ENCODE results near the gene AKT3.
A peak's percentile ranks its signal among the peaks of the same experiment; 100 is the strongest.

The AKT3 gene

DNA sequence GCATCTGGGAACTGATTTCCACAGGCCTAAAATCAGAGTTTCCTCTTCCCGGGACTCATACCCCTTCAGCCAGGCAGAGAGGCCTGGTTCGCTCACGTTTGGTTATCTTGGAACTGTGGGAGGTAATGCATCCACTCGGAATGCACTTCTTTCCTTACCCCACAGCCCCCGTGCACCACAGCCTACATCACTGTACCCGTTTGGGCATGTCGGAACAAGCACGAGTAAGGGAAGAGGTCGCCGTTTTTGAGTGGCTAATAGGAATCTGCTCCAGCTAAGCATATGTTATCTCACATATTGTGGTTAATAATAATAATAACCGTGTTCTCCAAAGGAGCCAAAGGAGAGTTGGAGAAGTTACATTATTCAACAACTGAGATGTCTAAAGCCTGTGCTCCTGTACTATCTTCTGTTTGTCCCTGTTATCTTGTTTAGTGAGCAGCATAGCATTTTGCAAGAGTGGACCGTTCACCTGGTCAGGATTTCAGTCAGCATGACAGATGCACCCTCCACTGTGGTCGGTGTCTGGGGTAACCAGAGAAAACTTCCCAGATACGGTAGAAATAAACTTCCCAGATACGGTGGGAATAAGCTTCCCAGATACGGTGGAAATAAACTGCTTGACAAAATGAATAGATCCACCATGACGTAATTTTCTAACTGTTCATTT lies 395.6 kb downstream of the AKT3 start:
- H3K4me3 ChIP-seq, result no peak overlapping the region
- H3K27me3 ChIP-seq, result no peaks in the 10 kb centered on the region
- peaks cover 0 to 7% (median under 1%) of the 10 kb centered on the region in 3 donors for H3K36me3 ChIP-seq
- no peaks in the 10 kb centered on the region for H3K4me1 ChIP-seq
- intact Hi-C loops (cut with DNase I; ENCODE audit: low total_unique reads), result no loop called here
- H3K9me3 ChIP-seq, result no peaks in the 10 kb centered on the region
- H3K27ac ChIP-seq, result no peak overlapping the region
- DNase-seq, result no peak
- TF ChIP-seq, protein P1, sequence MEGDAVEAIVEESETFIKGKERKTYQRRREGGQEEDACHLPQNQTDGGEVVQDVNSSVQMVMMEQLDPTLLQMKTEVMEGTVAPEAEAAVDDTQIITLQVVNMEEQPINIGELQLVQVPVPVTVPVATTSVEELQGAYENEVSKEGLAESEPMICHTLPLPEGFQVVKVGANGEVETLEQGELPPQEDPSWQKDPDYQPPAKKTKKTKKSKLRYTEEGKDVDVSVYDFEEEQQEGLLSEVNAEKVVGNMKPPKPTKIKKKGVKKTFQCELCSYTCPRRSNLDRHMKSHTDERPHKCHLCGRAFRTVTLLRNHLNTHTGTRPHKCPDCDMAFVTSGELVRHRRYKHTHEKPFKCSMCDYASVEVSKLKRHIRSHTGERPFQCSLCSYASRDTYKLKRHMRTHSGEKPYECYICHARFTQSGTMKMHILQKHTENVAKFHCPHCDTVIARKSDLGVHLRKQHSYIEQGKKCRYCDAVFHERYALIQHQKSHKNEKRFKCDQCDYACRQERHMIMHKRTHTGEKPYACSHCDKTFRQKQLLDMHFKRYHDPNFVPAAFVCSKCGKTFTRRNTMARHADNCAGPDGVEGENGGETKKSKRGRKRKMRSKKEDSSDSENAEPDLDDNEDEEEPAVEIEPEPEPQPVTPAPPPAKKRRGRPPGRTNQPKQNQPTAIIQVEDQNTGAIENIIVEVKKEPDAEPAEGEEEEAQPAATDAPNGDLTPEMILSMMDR (IDR thresholded peaks at IDR 0.05), result no peak

DNA sequence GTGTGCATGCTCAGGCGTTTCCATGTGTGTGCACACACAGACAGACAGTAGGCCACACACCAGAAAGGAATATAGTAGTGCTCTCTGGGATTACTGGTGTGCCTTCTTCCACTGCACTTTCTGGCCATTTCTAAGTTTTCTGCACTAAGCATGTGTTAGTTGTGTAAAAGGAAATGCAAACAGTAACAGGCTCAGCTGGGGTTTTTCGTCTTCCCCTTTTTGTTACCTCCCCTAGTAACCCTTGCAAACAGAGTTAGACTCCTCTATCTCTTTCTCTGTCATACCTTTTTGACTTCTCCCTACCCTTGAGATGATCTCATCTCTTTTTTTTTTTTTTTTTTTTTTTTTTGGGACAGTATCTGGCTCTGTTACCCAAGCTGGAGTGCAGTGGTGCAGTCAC lies 398.0 kb downstream of the AKT3 start:
- H3K36me3 ChIP-seq, result peaks cover 0 to 7% (median 0%) of the 10 kb centered on the region in 3 donors
- no peak for DNase-seq
- intact Hi-C loops (cut with DNase I; ENCODE audit: low total_unique reads), result no loop called here
- H3K4me1 ChIP-seq, result no peaks in the 10 kb centered on the region
- H3K4me3 ChIP-seq, result no peak overlapping the region
- TF ChIP-seq, protein P1 (IDR thresholded peaks at IDR 0.05), result no peak
- no peaks in the 10 kb centered on the region for H3K27me3 ChIP-seq
- no peak overlapping the region for H3K27ac ChIP-seq
- H3K9me3 ChIP-seq, result no peaks in the 10 kb centered on the region

DNA sequence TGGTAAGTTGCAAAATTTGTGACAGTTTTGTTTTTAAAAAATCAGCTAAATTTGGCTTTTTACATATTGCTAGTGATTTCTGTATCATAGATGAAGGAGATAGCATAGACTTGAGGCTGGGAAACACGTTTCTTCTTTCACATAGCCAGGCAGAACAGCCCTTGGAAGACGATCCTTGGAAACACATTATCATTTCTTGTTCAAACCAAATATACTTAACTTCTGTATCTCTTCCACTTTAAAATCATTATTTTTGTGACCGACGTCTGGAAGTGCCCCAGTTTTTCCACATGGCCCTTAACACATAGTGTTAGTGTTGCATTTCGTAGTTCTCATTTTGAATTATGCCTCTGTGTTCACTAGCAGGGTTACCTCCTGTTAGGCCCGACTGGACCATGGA lies 400.7 kb downstream of the AKT3 start:
- H3K36me3 ChIP-seq, result peaks cover 4 to 6% (median 6%) of the 10 kb centered on the region in 3 donors
- TF ChIP-seq, protein P1 (IDR thresholded peaks at IDR 0.05), result no peak

DNA sequence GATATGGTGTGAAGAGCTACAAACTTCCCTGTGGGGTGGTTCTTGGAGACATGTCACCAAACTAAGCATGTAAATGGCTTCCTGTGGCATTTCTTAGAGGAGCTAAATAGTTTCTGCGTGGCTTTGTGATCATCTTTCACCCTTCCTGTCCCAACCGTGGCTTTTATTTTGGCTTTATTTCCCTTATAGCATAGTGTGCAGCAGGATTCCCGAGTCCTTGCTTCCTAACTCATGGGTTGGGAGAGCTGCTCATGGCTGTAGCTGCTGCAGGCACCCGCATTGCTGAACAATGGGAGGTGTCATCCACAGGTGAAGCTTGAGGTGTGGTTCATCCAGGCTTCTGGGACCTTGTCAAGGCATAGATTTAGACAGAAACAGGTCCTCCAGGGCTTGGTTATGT lies 402.2 kb downstream of the AKT3 start:
- H3K27ac ChIP-seq, result no peak overlapping the region
- intact Hi-C loops (cut with DNase I; ENCODE audit: low total_unique reads), result no loop called here
- H3K4me1 ChIP-seq, result peaks cover 0 to 12% (median 2%) of the 10 kb centered on the region in 4 donors
- no peaks in the 10 kb centered on the region for H3K9me3 ChIP-seq
- no peak for DNase-seq
- peaks cover 0 to 6% (median 4%) of the 10 kb centered on the region in 3 donors for H3K36me3 ChIP-seq
- TF ChIP-seq, protein P1 (IDR thresholded peaks at IDR 0.05), result no peak
- H3K4me3 ChIP-seq, result no peak overlapping the region
- no peaks in the 10 kb centered on the region for H3K27me3 ChIP-seq

More for the DNA sequence above, 400.7 kb downstream of the AKT3 start:
- intact Hi-C loops (cut with DNase I; ENCODE audit: low total_unique reads), result no loop called here
- Histone ChIP-seq H3K4me3 (no peak overlapping the region), H3K9me3 (no peaks in the 10 kb centered on the region), H3K27me3 (no peaks in the 10 kb centered on the region), H3K27ac (no peak overlapping the region), H3K4me1 (no peaks in the 10 kb centered on the region)
- DNase-seq, result no peak

DNA sequence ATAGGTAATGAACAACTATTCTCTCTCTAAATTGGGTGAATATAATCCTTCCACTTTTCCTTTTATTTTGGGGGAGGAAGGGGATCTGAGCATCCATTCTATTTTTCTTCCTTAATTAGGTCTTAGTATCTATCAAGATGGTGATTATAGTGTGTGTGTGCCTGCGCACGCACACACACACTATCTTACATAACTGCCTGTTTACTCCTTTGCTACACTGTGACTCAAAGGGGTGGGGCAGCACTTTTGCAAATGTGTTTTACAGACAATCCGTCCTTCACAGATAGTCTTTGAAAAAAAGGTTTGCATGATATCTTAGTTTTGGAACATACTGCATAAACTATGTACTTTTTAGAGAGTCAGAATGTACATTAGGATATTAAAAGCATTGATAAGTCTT lies 402.7 kb downstream of the AKT3 start:
- Histone ChIP-seq H3K27ac (no peak overlapping the region), H3K27me3 (no peaks in the 10 kb centered on the region), H3K4me3 (no peak overlapping the region), H3K9me3 (no peaks in the 10 kb centered on the region), H3K36me3 (peaks cover 0 to 6% (median 4%) of the 10 kb centered on the region in 3 donors), H3K4me1 (peaks cover 0 to 14% (median 2%) of the 10 kb centered on the region in 4 donors)
- TF ChIP-seq, protein P1 (IDR thresholded peaks at IDR 0.05), result no peak
- intact Hi-C loops (cut with DNase I; ENCODE audit: low total_unique reads), result no loop called here
- peak in 1 of 2 donors; percentile 40 for DNase-seq

All from tibial artery (tissue), 4 donors.